ENCODE measurements around the gene TMEM131. TPM values are rescaled to one million over a fixed set of nuclear protein-coding genes. Genes with fewer than 3 reads are reported as not detected.

Gene TMEM131
- total RNA-seq, 1 experiment from 2014 or later = 21.9 TPM

GRCh38 chr2:97961534-97961933 lies 34.2 kb downstream of the TMEM131 start (continued):
- no peak for TF ChIP-seq AR (CRISPR knock-in tag; IDR thresholded peaks at IDR 0.05)

- TF ChIP-seq PRRX2 (CRISPR knock-in tag; IDR thresholded peaks at IDR 0.05) (no peak), ZNF512 (CRISPR knock-in tag; IDR thresholded peaks at IDR 0.05; ENCODE audit: borderline replicate concordance) (no peak), HMGA2 (CRISPR knock-in tag; IDR thresholded peaks at IDR 0.05) (no peak), ZSCAN18 (CRISPR knock-in tag; IDR thresholded peaks at IDR 0.05) (no peak), STAT6 (CRISPR knock-in tag; conservative IDR thresholded peaks at IDR 0.05; ENCODE audit: low read depth) (no peak), E2F5 (CRISPR knock-in tag; IDR thresholded peaks at IDR 0.05) (no peak), TCF7 (CRISPR knock-in tag; IDR thresholded peaks at IDR 0.05; ENCODE audit: low read depth) (no peak), E2F1 (CRISPR knock-in tag; IDR thresholded peaks at IDR 0.05) (no peak), RELA (CRISPR knock-in tag; IDR thresholded peaks at IDR 0.05; ENCODE audit: borderline replicate concordance) (no peak), USF1 (CRISPR knock-in tag; IDR thresholded peaks at IDR 0.05) (no peak)
- no peak for DNase-seq (ENCODE audit: low spot score)
- ATAC-seq = no peak
- Mint-ChIP-seq H3K36me3 (no peaks in the 10 kb centered on the region), H3K4me1 (peaks cover 25% of the 10 kb centered on the region), H3K27ac (0 out of 2 replicates have a peak overlapping the region, but pooled peaks have one; percentile 64), H3K27me3 (ENCODE audit: low read depth) (no peaks in the 10 kb centered on the region), H3K9me3 (no peaks in the 10 kb centered on the region), H3K4me3 (no peak overlapping the region)
- CTCF ChIA-PET = interaction anchor here (1.1 kb wide), 1 partner anchor 23 kb away, joined by 3 read pairs; no protein-coding TSS in a partner anchor
- POLR2A ChIA-PET = interaction anchor here (1.1 kb wide), 1 partner anchor 36 kb away, joined by 3 read pairs; no protein-coding TSS in a partner anchor
Observed at GRCh38 chr2:97958184-97958583, 37.6 kb downstream of the TMEM131 start.

Measured in WTC11 (cell line).